ENCODE measurements around the gene UGGT2.

- TF ChIP-seq EZH2 (IDR thresholded peaks at IDR 0.05; ENCODE audit: insufficient read depth, poor library complexity, severe bottlenecking): no peak
- TF ChIP-seq EZH2phosphoT487 (IDR thresholded peaks at IDR 0.05; ENCODE audit: insufficient read depth, low read depth): no peak
Measured at GRCh38 chr13:96020931-96021330, 32.3 kb downstream of the UGGT2 start.

Data from GM23248 (cell line).